H9 (cell line): Measurements from ENCODE around the gene USP28. TPM values are rescaled to one million over a fixed set of nuclear protein-coding genes. Genes with fewer than 3 reads are reported as not detected.

ENCODE experiments used
- DNase-seq: peaks from one replicate; pipeline ENCODE4 v3.0.0-alpha.2; 2017
- H2AFZ ChIP-seq: one replicate; pipeline ENCODE4 v1.6.1; 2013; ENCODE audit warnings: mild to moderate bottlenecking, low read length, control low read depth, moderate library complexity
- H2AK5ac ChIP-seq: 2 replicates; pipeline ENCODE4 v1.6.1; 2013; ENCODE audit warnings: low read length, control low read depth, mixed read lengths; ENCODE audit not compliant: insufficient read length
- H2BK120ac ChIP-seq: one replicate; pipeline ENCODE4 v1.6.1; 2013; ENCODE audit warnings: low read depth, mild to moderate bottlenecking, low read length, control low read depth, inconsistent platforms; ENCODE audit not compliant: poor library complexity, severe bottlenecking
- H2BK12ac ChIP-seq: 2 replicates; pipeline ENCODE4 v1.6.1; 2013; ENCODE audit warnings: low read length, control low read depth, mixed read lengths, low read depth; ENCODE audit not compliant: insufficient read length
- H2BK15ac ChIP-seq: 2 replicates; pipeline ENCODE4 v1.6.1; 2013; ENCODE audit warnings: low read depth, low read length, control low read depth
- H2BK20ac ChIP-seq: one replicate; pipeline ENCODE4 v1.6.1; 2013; ENCODE audit warnings: low read depth, mild to moderate bottlenecking, low read length, control low read depth, inconsistent platforms; ENCODE audit not compliant: poor library complexity, severe bottlenecking
- H2BK5ac ChIP-seq: 2 replicates; pipeline ENCODE4 v1.6.1; 2013; ENCODE audit warnings: low read length, control low read depth, mixed read lengths; ENCODE audit not compliant: insufficient read length
- H3K14ac ChIP-seq: 2 replicates; pipeline ENCODE4 v1.6.1; 2013; ENCODE audit warnings: low read length, control low read depth; ENCODE audit not compliant: insufficient read depth
- H3K18ac ChIP-seq: 2 replicates; pipeline ENCODE4 v1.6.1; 2013; ENCODE audit warnings: low read depth, mild to moderate bottlenecking, mixed read lengths, low read length, control low read depth; ENCODE audit not compliant: insufficient read length
- H3K23ac ChIP-seq: 2 replicates; pipeline ENCODE4 v1.6.1; 2013; ENCODE audit warnings: low read length, control low read depth, mixed read lengths, low read depth; ENCODE audit not compliant: insufficient read length
- H3K23me2 ChIP-seq: 2 replicates; pipeline ENCODE4 v1.6.1; 2013; ENCODE audit warnings: low read depth, mild to moderate bottlenecking, mixed read lengths, low read length, control low read depth; ENCODE audit not compliant: insufficient read length, poor library complexity, severe bottlenecking
- H3K27ac ChIP-seq: 2 replicates; pipeline ENCODE4 v1.5.1; 2013; ENCODE audit warnings: low read length, control low read depth, mixed read lengths, low read depth; ENCODE audit not compliant: insufficient read length
- H3K27me3 ChIP-seq: 2 replicates; pipeline ENCODE4 v1.6.1; 2013; ENCODE audit warnings: low read length, control low read depth, inconsistent platforms; ENCODE audit not compliant: insufficient read depth
- H3K4ac ChIP-seq: 2 replicates; pipeline ENCODE4 v1.6.1; 2013; ENCODE audit warnings: low read depth, mild to moderate bottlenecking, control low read depth, inconsistent platforms, low read length, moderate library complexity
- H3K4me1 ChIP-seq: 2 replicates; pipeline ENCODE4 v1.6.1; 2013; ENCODE audit warnings: low read length, control low read depth, inconsistent platforms; ENCODE audit not compliant: insufficient read depth
- H3K4me2 ChIP-seq: 2 replicates; pipeline ENCODE4 v1.6.1; 2013; ENCODE audit warnings: low read length, control low read depth, mixed read lengths; ENCODE audit not compliant: insufficient read length, insufficient read depth
- H3K56ac ChIP-seq: 2 replicates; pipeline ENCODE4 v1.6.1; 2013; ENCODE audit warnings: low read depth, mild to moderate bottlenecking, mixed read lengths, low read length, control low read depth; ENCODE audit not compliant: insufficient read length
- H3K79me1 ChIP-seq: 2 replicates; pipeline ENCODE4 v1.6.1; 2013; ENCODE audit warnings: low read depth, mild to moderate bottlenecking, moderate library complexity, low read length, control low read depth, inconsistent platforms; ENCODE audit not compliant: insufficient read depth, poor library complexity, severe bottlenecking
- H3K79me2 ChIP-seq: 2 replicates; pipeline ENCODE4 v1.6.1; 2013; ENCODE audit warnings: low read length, control low read depth, inconsistent platforms; ENCODE audit not compliant: insufficient read depth
- H3K9ac ChIP-seq: 2 replicates; pipeline ENCODE4 v1.6.1; 2013; ENCODE audit warnings: low read length, control low read depth, mixed read lengths; ENCODE audit not compliant: insufficient read length; ENCODE audit errors: extremely low read depth
- H3K9me3 ChIP-seq: one replicate; pipeline ENCODE4 v1.6.1; 2013; ENCODE audit warnings: low read depth, low read length, inconsistent platforms; ENCODE audit not compliant: control insufficient read depth
- H3T11ph ChIP-seq: one replicate; pipeline ENCODE4 v1.6.1; 2013; ENCODE audit warnings: mild to moderate bottlenecking, low read length, control low read depth, inconsistent platforms
- H4K20me1 ChIP-seq: one replicate; pipeline ENCODE4 v1.6.1; 2013; ENCODE audit not compliant: control insufficient read depth, insufficient read length, insufficient read depth
- H4K5ac ChIP-seq: 2 replicates; pipeline ENCODE4 v1.6.1; 2013; ENCODE audit warnings: low read depth, mild to moderate bottlenecking, mixed read lengths, low read length, control low read depth; ENCODE audit not compliant: insufficient read length
- H4K8ac ChIP-seq: replicated peaks from 2 replicates; pipeline ENCODE4 v1.6.1; 2013; ENCODE audit warnings: low read length, control low read depth, mixed read lengths, low read depth; ENCODE audit not compliant: insufficient read length
- H4K91ac ChIP-seq: 2 replicates; pipeline ENCODE4 v1.6.1; 2013; ENCODE audit warnings: low read depth, mild to moderate bottlenecking, moderate library complexity, mixed read lengths, low read length, control low read depth; ENCODE audit not compliant: insufficient read length
- H3K27ac Mint-ChIP-seq, 3 experiments: 2 replicates in 2 of 3; 3 replicates in 1 of 3; pipeline ENCODE4 v1.8.0; 2020 to 2021; ENCODE audit warnings: mixed read lengths in 3 of 3, mild to moderate bottlenecking in 1 of 3, moderate library complexity in 1 of 3
- H3K27me3 Mint-ChIP-seq: 2 replicates; pipeline ENCODE4 v1.8.0; 2021; ENCODE audit warnings: low read depth, mild to moderate bottlenecking, moderate library complexity, mixed read lengths
- H3K36me3 Mint-ChIP-seq, 3 experiments: 2 replicates in 2 of 3; 3 replicates in 1 of 3; pipeline ENCODE4 v1.8.0; 2020 to 2021; ENCODE audit warnings: low read depth in 3 of 3, mixed read lengths in 3 of 3; ENCODE audit not compliant: insufficient read depth in 1 of 3
- H3K4me1 Mint-ChIP-seq, 2 experiments: 2 replicates each; pipeline ENCODE4 v1.8.0; 2020; ENCODE audit warnings: mixed read lengths in 2 of 2
- H3K4me3 Mint-ChIP-seq, 2 experiments: 2 replicates in 1 of 2; 3 replicates in 1 of 2; pipeline ENCODE4 v1.8.0; 2020 to 2021; ENCODE audit warnings: mild to moderate bottlenecking in 2 of 2, mixed read lengths in 2 of 2, moderate library complexity in 1 of 2
- H3K9me3 Mint-ChIP-seq, 2 experiments: 2 replicates in 1 of 2; 3 replicates in 1 of 2; pipeline ENCODE4 v1.8.0; 2020; ENCODE audit warnings: mild to moderate bottlenecking in 2 of 2, mixed read lengths in 2 of 2, moderate library complexity in 1 of 2
- CTCF ChIP-seq: fragments of 200-600 bp; sonication (generic); conservative IDR thresholded peaks from 3 replicates; pipeline ENCODE4 v1.8.0; 2021; ENCODE audit warnings: antibody characterized with exemption, mild to moderate bottlenecking
- WGBS: extraction: QIAGEN DNeasy Blood & Tissue Kit; methylation state at CpG from one replicate; pipeline ENCODE4 v1.1.7; 2013; ENCODE audit warnings: missing lambda C conversion rate, low lambda C conversion rate, mixed read lengths; ENCODE audit not compliant: insufficient read length; ENCODE audit errors: extremely low coverage; 5-methylcytosine and 5-hydroxymethylcytosine counted together
- total RNA-seq: library from RNA; stranded (reverse); gene quantifications from 2 replicates; pipeline ENCODE4 v1.2.1, GENCODE V29; 2021

The USP28 gene
- total RNA-seq, 1 experiment from 2014 or later, result 107 TPM

- peaks cover 3% of the 10 kb centered on the region; the same call in 1 of the 2 replicates for H3K4me1 ChIP-seq
- no peaks in the 10 kb centered on the region for H3K27me3 ChIP-seq
- H3K4me1 Mint-ChIP-seq, result peaks cover 28 to 33% of the 10 kb centered on the region in 2 experiments
- no peak overlapping the region for H4K8ac ChIP-seq
- H3K27ac Mint-ChIP-seq, result no peak overlapping the region
- H3K4me2 ChIP-seq, result no peak overlapping the region
- H3K27ac ChIP-seq, result no peak overlapping the region
- no peak overlapping the region for H3K18ac ChIP-seq
- H3K79me2 ChIP-seq, result peaks cover 16% of the 10 kb centered on the region; the same call in 1 of the 2 replicates
- H2BK5ac ChIP-seq, result no peak overlapping the region
- H3K9me3 Mint-ChIP-seq, result peaks cover 6 to 11% of the 10 kb centered on the region in 2 experiments; a peak in 1 of 5 replicates
- no peak overlapping the region for H3T11ph ChIP-seq
- no peak overlapping the region for H3K4ac ChIP-seq
- no peak overlapping the region for H2AFZ ChIP-seq
- no peak overlapping the region for H3K4me3 Mint-ChIP-seq
- H3K14ac ChIP-seq, result no peak overlapping the region
- no peak overlapping the region for H3K23ac ChIP-seq
- no peak for TF ChIP-seq CTCF
- H3K36me3 Mint-ChIP-seq, result peaks cover 2 to 19% (median 11%) of the 10 kb centered on the region in 3 experiments
- H2BK15ac ChIP-seq, result no peak overlapping the region
- no peaks in the 10 kb centered on the region for H3K9me3 ChIP-seq
- DNase-seq, result no peak
- no peak overlapping the region for H2BK20ac ChIP-seq
- H4K5ac ChIP-seq, result no peak overlapping the region
- H3K9ac ChIP-seq, result no peak overlapping the region
- no peak overlapping the region for H2AK5ac ChIP-seq
- no peak overlapping the region for H3K56ac ChIP-seq
- H4K20me1 ChIP-seq, result no peaks in the 10 kb centered on the region
- H3K79me1 ChIP-seq, result no peaks in the 10 kb centered on the region
- H2BK120ac ChIP-seq, result no peak overlapping the region
- no peak overlapping the region for H4K91ac ChIP-seq
- no peak overlapping the region for H2BK12ac ChIP-seq
- H3K27me3 Mint-ChIP-seq, result no peaks in the 10 kb centered on the region
- no CpG with 5 or more reads among the region's 5 CpGs for WGBS
- peaks cover 10% of the 10 kb centered on the region for H3K23me2 ChIP-seq
Measured at GRCh38 chr11:113877670-113878055, 2.3 kb upstream of the USP28 start.
